Stimulated activated naive CD4-positive, alpha-beta T cell (primary cell): ENCODE measurements around the gene SMCHD1.
"Not testable (repeated sequence)": the region's sequence is repeated elsewhere in the genome, so short reads cannot be mapped to it uniquely, and the experiment has no call there.

Experiments
- DNase-seq, 6 experiments: peaks; one replicate each; lab custom pipeline; 2025; lab: John Stamatoyannopoulos, UW

SMCHD1 gene

DNA sequence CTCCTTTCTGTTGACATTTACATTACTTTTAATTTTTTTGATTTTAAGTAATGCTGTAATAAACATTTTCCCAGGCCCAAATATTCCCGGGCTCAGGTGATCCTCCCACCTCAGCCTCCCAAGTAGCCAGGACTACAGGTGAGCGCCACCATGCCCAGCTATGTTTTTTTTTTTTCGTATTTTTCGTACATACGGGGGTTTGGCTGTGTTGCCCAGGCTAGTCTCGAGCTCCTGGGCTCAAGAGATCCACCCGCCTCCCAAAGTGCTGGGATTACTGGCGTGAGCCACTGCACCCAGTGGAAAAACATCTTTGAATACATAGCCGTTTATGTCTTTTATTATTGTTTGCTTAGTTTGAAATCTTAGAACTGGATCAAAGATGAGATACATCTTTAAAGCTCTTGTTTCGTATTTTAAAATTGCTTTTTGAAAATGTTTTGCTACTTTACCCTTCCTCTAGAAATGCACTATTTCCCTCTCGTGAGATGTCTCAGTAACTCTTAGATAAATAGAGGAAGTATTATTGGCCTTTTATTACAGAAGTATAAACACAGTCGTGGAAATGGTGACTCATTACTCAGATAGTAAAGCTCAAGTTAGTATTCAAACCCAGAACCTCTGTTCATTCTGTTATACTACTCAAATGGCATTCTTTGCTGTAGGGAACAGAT lies 2.4 kb downstream of the SMCHD1 start:
- no peak for DNase-seq

- DNase-seq = not testable (repeated sequence)
These were observed 5.3 kb downstream of the SMCHD1 start for GRCh38 chr18:2660849-2661248.

GRCh38 chr18:2662288-2662687 lies 6.8 kb downstream of the SMCHD1 start:
- not testable (repeated sequence) for DNase-seq

DNA sequence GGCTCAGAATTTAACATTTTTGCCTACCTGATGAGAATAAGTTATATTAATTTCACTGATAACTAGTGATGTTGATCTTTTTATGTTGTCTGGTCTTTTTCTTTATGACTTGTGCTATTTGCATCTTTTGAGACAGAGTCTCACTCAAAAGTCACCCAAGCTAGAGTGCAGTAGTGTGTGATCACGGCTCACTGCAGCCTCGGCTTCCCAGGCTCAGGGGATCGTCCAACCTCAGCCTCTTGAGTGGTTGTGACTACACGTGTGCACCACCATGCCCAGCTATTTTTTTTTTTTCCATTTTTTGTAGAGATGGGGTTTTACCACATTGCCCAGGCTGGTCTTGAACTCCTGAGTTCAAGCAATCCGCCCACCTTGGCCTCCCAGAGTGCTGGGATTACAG lies 7.5 kb downstream of the SMCHD1 start:
- no peak for DNase-seq

DNA sequence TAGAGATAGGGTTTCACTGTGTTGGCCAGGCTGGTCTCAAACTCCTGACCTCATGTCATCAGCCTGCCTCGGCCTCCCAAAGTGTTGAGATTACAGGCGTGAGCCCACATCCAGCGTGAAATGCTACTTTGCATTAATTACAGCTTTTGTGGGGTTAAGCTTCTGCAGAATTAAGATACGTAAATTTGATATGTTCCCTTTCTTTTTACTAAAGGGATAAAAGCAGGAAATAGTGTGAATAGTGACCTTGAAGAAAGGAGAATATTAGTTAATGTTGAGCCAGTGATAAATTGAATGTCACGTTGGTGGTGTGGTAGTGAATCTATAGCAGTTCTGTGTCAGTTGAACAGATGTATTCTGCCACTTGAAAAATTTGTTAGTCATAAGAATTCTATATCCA lies 16.9 kb downstream of the SMCHD1 start:
- peak in 1 of 6 experiments; percentile 9 for DNase-seq

GRCh38 chr18:2672872-2673271 lies 17.3 kb downstream of the SMCHD1 start:
- no peak for DNase-seq

DNA sequence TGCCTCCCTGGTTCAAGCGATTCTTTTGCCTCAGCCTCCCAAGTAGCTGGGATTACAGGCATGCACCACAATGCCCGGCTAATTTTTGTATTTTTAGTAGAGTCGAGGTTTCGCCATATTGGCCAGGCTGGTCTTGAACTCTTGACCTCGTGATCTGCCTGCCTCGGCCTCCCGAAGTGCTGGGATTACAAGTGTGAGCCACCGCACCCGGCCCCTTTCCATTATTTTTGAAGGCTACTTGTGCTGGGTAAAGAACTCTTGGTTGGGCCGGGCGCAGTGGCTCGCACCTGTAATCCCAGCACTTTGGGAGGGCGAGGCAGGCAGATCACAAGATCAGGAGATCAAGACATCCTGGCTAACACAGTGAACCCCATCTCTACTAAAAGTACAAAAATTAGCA lies 23.4 kb downstream of the SMCHD1 start:
- DNase-seq = not testable (repeated sequence)

DNA sequence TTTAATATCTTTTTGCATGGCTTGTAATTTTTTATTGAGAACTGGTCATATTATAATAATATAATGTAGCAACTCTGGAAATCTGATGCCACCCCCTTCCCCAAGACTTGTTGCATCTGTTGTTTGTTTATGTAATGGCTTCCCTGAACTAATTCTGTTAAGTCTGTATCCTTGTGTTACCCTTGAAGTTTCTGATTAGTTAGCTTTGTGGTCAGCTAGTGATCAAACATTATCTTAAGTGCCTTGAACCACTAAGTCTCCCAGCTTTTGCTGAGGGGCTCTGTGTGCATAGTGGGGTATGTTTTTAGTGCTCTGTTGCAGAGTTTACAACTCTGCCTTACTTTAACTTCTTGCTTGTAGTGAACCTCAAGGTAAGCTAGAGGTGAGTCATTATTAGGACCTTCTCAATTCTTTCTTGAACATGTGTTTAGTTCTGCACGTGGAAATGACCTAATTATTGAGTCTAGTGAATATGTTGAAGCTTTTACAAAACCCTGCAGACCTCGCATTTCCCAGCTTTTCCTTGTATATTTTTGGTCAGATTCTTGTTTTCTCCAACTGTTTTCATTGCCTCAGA lies 24.8 kb downstream of the SMCHD1 start:
- no peak for DNase-seq

DNA sequence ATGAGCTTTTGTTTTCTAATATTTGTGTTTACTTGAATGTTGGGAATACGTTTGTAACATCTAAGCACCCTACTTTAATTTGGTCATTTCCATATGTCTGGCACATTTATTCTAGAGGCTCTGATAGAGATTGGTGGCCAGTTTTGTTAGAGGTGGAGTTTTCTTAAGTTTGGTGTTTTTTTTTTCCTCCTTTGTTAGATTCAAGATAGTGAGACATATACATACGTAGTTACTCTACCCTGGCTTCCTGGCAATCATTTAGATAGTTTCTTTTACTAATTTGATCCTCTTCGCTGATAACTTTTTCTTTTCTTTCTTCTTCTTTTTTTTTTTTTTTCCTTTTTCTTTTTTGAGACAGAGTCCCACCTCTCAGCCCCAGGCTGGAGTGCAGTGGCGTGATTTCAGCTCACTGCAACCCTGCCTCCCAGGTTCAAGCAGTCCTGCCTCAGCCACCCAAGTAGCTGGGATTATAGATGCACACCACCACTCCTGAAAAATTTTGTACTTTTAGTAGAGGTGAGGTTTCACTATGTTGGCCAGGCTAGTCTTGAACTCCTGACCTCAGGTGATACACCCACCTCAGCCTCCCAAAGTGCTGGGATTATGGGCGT lies 26.6 kb downstream of the SMCHD1 start:
- DNase-seq = peak in 1 of 6 experiments; percentile 9

DNA sequence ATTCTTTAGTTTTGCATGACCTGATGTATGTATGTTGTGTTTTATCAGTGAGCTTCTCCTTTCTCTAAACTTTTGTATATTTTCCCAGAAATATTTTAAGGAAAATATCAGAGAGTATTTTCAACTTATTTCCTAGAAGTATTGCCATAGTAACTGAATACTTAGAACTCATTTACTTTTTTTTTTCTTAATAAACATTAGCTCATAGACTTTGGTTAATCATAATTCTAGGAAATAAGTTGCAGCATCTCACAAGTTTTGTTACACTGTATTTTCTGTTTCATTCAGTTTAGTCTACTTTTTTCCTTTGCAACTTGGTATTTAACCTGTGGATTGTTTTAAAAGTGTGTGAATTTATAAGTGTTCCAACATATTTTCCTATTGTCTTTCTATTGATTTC lies 27.5 kb downstream of the SMCHD1 start:
- no peak for DNase-seq

- no peak for DNase-seq
These were observed 30.9 kb downstream of the SMCHD1 start for GRCh38 chr18:2686349-2686968.

DNA sequence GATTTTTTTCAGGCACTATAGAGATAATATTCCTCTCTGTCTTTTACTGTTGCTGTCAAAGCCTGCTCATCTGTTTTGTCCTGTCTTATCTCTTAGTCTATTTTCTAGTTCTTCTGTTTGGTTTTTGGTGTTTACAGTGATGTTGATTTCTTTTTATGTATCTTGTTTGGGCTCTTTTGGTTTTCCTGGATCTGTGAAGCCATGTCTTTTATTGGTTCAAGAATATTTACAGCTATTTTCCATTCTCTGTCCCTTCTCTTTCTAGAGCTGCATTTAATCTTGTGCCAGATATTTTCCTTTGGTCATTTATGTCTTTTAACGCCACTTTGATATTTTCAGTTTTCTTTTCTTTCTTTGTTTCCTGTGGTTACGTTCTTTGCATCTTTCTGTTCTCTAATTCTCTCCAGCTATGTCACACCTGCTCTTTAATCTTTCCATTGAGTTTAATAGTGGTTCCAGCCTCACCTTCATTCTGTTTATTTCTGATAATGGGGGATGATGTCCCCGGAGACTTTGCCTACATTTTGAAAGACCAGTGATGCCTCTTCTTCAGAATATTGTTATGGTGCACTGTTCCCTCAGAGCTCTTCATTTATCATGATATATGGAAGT lies 32.0 kb downstream of the SMCHD1 start:
- DNase-seq = no peak

DNA sequence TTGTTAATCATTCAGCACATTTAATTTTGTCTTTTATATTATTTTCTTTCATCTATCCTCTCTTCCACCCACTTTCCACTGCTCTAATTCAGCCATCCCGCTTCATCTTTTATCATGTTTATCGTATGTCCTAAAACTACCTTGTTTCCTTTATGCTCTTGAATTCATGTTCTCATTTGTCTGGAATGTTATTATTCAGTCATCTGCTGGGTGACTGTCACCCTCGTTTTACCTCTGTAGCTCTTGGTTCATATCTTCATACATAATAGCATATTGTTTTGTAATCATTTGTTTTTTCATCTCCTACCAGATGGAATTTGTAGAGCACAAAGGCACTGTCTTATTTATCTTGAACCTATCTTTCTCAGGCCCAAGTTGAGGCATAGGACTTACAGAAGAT lies 37.0 kb downstream of the SMCHD1 start:
- DNase-seq = no peak

DNA sequence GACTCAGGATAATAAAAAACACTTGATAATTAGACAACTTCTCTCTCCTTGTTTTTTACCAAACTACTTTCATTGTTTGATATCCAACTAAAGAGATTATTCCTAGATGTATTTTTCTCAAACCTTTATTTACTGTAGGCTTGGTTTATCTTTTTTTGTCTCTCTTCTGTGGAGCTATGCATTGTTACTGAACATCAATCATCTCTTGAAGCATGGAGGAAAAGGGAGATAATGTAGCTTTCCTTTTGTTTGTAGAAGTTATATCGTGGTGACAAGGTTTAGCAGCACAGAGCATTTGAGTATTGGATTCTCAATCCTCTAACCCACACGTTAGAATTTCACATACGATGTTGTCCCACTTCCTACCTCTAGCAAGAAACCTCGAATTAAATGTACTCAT lies 41.7 kb downstream of the SMCHD1 start:
- no peak for DNase-seq

- no peak for DNase-seq
These were observed 43.5 kb downstream of the SMCHD1 start for GRCh38 chr18:2699001-2699400.

GRCh38 chr18:2704541-2704940 lies 49.0 kb downstream of the SMCHD1 start:
- DNase-seq = no peak

GRCh38 chr18:2706903-2707302 lies 51.4 kb downstream of the SMCHD1 start:
- no peak for DNase-seq

DNA sequence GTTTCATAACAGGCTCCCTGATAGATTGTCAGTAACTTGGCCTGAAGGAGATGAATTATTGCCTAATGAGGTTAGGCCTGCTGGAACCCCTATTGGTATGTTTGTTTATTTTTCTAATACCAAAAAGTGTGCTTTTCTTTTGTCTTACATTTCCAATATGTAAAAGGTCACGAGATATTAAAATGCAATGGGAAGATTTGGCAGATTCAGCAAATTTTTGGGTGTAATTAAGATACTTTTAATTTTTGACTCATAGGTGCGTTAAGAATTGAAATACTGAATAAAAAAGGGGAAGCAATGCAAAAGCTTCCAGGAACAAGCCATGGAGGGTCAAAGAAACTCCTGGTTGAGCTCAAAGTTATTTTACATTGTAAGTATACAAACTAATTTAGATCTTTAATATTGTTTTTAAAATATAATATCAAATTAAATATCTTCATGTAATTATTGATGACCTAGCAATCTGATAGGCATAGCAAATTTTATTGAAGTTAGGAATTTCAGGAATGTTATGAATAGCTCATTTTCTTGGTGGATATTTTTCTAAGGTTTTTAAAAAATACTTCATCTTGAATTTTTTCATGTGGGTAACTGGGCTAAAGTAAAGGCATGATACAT lies 52.1 kb downstream of the SMCHD1 start:
- no peak for DNase-seq

- no peak for DNase-seq
These were observed 53.8 kb downstream of the SMCHD1 start for GRCh38 chr18:2709316-2709715.

DNA sequence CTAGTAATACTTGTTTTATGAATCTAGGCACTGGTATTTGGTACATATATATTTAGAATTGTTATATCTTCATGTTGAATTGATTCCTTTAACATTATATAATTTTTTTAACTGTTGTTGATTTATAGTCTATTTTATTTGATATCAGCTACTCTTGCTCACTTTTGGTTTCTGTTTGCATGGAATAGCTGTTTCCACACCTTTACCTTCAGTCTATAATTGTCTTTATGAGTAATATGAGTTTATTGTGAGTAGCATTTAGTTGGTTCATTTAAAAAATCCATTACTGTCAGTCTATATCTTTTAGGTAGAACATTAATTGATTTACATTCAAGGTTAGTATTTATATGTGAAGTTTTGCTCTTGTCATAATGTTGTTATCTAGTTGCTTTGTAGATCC lies 58.6 kb downstream of the SMCHD1 start:
- no peak for DNase-seq

GRCh38 chr18:2715990-2716389 lies 60.5 kb downstream of the SMCHD1 start:
- DNase-seq = no peak
